ENCODE measurements around the gene CDK17.

- TF ChIP-seq CTCF (IDR thresholded peaks at IDR 0.05) (no peak), EP300 (IDR thresholded peaks at IDR 0.05) (no peak)
Measured at GRCh38 chr12:96398424-96399119, 1.7 kb downstream of the CDK17 start.
